ENCODE data around the gene KHK. TPM values are rescaled to one million over a fixed set of nuclear protein-coding genes. Genes with fewer than 3 reads are reported as not detected.

Gene KHK
- total and polyA plus RNA-seq, 9 of the 15 experiments (the other 6 are each of a cell fraction or from before 2014, with no cell fraction given): 1.5 to 10.7 (median 5.2) TPM

- 71% methylated on average over 6 of the region's 6 CpGs for WGBS (ENCODE audit: insufficient coverage, low coverage, missing lambda C conversion rate)
- H3K36me3 ChIP-seq (ENCODE audit: control insufficient read depth, insufficient read depth, low read length): no peaks in the 10 kb centered on the region
- H3K4me1 ChIP-seq (replicated peaks in 1 of 2; ENCODE audit: control insufficient read depth in 2 of 2, insufficient read depth in 2 of 2, low read length in 2 of 2): peaks cover 63 to 76% of the 10 kb centered on the region in 2 experiments
- TF ChIP-seq AFF4 (CRISPR knock-in tag; IDR thresholded peaks at IDR 0.05) (0 out of 2 replicates have a peak, but pooled peaks have one; percentile 32), KLF10 (CRISPR knock-in tag; IDR thresholded peaks at IDR 0.05) (no peak), ZNF274 (IDR thresholded peaks at IDR 0.05; ENCODE audit: borderline replicate concordance, low read depth, low read length) (no peak), THAP7 (CRISPR knock-in tag; IDR thresholded peaks at IDR 0.05) (no peak), MTA3 (IDR thresholded peaks at IDR 0.05; ENCODE audit: borderline replicate concordance) (no peak), TFAP4 (CRISPR knock-in tag; IDR thresholded peaks at IDR 0.05; ENCODE audit: borderline replicate concordance) (0 out of 2 replicates have a peak, but pooled peaks have one; percentile 15)
- no TSS peak for BruUV-seq (replicated peaks)
- H3K4me3 ChIP-seq: no peak overlapping the region
- ChIA-PET POLR2A (interaction anchor here (0.6 to 2.2 kb wide), 8 partner anchors 13 to 893 kb away, joined by 3 to 6 read pairs (median 3); partner anchors contain the start of gene OST4), CTCF (ENCODE audit: low intra/inter-chr PET ratio) (interaction anchor here (0.7 to 2.5 kb wide), 3 partner anchors 52 to 123 kb away, joined by 3 to 22 read pairs (median 5); no protein-coding TSS in a partner anchor)
- peaks cover 4% of the 10 kb centered on the region for H3K9me1 ChIP-seq (ENCODE audit: control insufficient read depth, insufficient read depth, low read length)
- DNase-seq (ENCODE audit: extremely low read depth in 1 of 4, low spot score in 3 of 4) (no peak), FAIRE-seq (no peak), ATAC-seq (no peak)
- H2AFZ ChIP-seq (ENCODE audit: low read depth, low read length): no peak overlapping the region
- H4K20me1 ChIP-seq (replicated peaks; ENCODE audit: control insufficient read depth, insufficient read depth, low read length): no peaks in the 10 kb centered on the region
- H3K9me3 ChIP-seq (replicated peaks; ENCODE audit: control insufficient read depth, insufficient read depth, low read depth, low read length): no peaks in the 10 kb centered on the region
- H3K27me3 ChIP-seq (ENCODE audit: control insufficient read depth in 2 of 2, insufficient read depth in 2 of 2, low read length in 2 of 2): no peaks in the 10 kb centered on the region
- intact Hi-C loops (cut with micrococcal nuclease): loop anchor here (2.0 kb wide), 1 partner anchor 124 kb away; no protein-coding TSS in a partner anchor
- no peak overlapping the region for H3K4me2 ChIP-seq (ENCODE audit: insufficient read depth, low read length)
- no peak overlapping the region for H3K27ac ChIP-seq (ENCODE audit: extremely low read depth, low read depth, low read length)
- in situ Hi-C loops (cut with MboI): loop anchor here (5.0 kb wide), 1 partner anchor 122 kb away; no protein-coding TSS in a partner anchor
- H3K79me2 ChIP-seq (ENCODE audit: control insufficient read depth, insufficient read depth, low read length): peaks cover 10% of the 10 kb centered on the region; the same call in 1 of the 3 replicates
- H3K9ac ChIP-seq (ENCODE audit: insufficient read depth in 1 of 2, low read depth in 2 of 2, low read length in 2 of 2): peak overlapping the region in 1 of 2 experiments; percentile 59; a peak in 2 of 4 replicates
Observed at GRCh38 chr2:27084297-27085061, 2.1 kb upstream of the KHK start.
